Stomach smooth muscle (tissue), 2 donors: Measurements from ENCODE around the gene CYP46A1.

Experiments used
- H3K27ac ChIP-seq: one replicate; pipeline ENCODE4 v1.7.0; 2013; ENCODE audit warnings: mild to moderate bottlenecking, low read length, inconsistent platforms
- H3K27me3 ChIP-seq, 2 donors: one replicate each; pipeline ENCODE4 v1.7.0; 2013; ENCODE audit warnings: low read length in 2 of 2; ENCODE audit not compliant: insufficient read depth in 2 of 2, control insufficient read depth in 1 of 2
- H3K36me3 ChIP-seq, 2 donors: one replicate each; pipeline ENCODE4 v1.7.0; 2013; ENCODE audit warnings: low read length in 2 of 2; ENCODE audit not compliant: control insufficient read depth in 2 of 2, insufficient read depth in 2 of 2
- H3K4me1 ChIP-seq: one replicate; pipeline ENCODE4 v1.7.0; 2013; ENCODE audit warnings: low read length; ENCODE audit not compliant: control insufficient read depth, insufficient read depth
- H3K4me3 ChIP-seq, 2 donors: one replicate each; pipeline ENCODE4 v1.7.0; 2013; ENCODE audit warnings: low read length in 2 of 2
- H3K9ac ChIP-seq, 2 donors: one replicate each; pipeline ENCODE4 v1.7.0; 2013; ENCODE audit warnings: low read length in 2 of 2, mild to moderate bottlenecking in 1 of 2
- H3K9me3 ChIP-seq, 2 donors: one replicate each; pipeline ENCODE4 v1.7.0; 2013; ENCODE audit warnings: low read length in 2 of 2; ENCODE audit not compliant: control insufficient read depth in 2 of 2
- donor health status: healthy.
- donor health status: Pancreatic carcinoma.

Gene CYP46A1

DNA sequence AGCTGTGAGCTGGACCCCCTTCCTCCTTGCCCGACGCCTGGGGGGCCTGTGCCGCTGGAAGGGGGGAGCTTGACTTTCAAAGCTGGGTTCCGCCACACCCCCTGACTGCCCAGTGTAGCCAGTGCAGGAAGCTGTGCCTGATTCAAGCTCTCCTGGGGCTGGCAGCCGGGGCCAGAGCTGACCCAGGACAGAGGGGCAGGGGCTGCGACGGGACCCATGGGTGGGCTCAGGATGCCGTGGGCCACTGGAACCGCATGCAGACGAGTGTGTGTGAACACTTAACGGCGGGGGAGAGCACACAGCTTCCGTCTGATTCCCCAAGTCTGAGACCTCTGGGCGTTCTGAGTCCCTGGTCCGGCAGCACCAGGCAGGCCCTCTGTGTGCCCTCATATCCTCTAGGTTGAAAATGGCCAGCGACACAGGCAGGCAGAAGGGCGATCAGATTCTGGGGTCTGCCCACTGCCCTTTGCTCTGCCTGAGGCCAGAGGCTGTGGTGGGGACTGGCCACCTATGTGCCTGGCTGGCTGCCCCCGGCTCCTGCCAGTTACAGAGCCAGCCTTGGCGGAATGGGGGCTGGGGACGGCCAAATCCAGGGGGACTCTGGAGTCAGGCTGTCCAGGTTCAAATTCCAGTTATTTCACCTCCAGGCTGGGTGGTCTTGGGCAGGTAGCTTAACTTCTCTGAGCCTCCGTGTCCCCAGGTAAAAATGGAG lies 54.0 kb downstream of the CYP46A1 start:
- Histone ChIP-seq H3K4me3 (peak overlapping the region; percentile 83 to 85), H3K36me3 (peaks cover 0 to 3% of the 10 kb centered on the region in 2 donors), H3K27ac (peak overlapping the region; percentile 80), H3K27me3 (no peaks in the 10 kb centered on the region), H3K9me3 (no peaks in the 10 kb centered on the region), H3K4me1 (peaks cover 82% of the 10 kb centered on the region), H3K9ac (peak overlapping the region; percentile 51 to 72)

DNA sequence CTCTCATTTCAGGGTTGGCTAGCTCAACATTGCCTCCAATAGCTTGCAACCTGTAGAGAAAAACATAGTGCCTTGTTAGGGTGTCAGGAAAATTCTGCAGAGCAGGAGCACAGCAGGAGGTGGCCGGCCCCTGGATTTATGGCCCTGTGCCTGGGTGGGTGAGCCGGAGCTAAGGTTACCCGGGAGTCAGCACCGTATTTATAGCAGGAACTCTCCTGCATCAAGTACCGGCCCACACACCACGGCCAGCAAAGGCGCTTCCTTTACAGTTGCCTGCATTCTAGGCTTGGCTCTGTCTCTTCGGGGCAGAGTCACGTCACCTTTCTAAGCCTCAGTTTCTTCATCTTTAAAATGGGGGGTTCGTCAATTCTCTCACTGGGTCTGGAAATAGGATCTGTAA lies 56.3 kb downstream of the CYP46A1 start:
- peaks cover 0 to 3% of the 10 kb centered on the region in 2 donors for H3K36me3 ChIP-seq
- H3K27ac ChIP-seq = peak overlapping the region; percentile 80
- no peaks in the 10 kb centered on the region for H3K9me3 ChIP-seq
- peak overlapping the region in 1 of 2 donors; percentile 85 for H3K4me3 ChIP-seq
- peak overlapping the region in 1 of 2 donors; percentile 13 for H3K9ac ChIP-seq
- peaks cover 81% of the 10 kb centered on the region for H3K4me1 ChIP-seq
- no peaks in the 10 kb centered on the region for H3K27me3 ChIP-seq

DNA sequence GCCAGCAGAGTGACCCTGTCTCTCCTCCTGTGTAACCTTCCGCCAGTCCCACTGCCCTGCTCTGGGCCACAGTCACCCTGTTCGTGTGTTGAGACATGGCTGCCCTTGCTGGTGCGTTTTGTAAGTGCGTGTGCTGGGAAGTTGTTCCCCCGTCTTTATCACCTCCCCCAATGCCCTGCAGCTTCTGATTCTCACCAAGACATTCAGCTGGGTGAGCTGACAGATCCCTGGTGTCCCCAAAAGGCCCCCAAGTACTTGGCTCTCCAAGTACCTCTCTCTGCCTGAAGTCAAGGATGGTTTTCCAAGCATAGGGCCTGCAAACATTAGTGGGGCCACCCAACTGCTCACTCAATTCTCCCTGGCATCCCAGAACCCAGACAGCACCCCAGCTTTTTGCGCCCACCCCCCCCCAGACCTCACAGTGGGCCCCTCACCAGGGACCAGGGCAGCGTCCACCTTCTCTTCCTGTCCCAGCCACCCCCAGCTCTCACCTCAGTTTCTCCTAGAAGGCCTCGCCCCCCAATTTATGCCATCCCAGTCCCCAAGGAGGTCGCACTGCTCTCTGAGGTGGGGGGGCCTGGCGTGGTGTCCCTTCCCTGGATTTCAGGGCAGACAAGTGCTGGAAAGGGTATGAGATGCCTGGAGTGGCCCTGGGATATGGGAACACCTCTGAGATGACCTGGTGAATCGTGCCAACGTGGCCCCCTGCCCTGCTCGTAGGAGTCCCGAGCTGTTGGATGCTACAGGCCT lies 57.3 kb downstream of the CYP46A1 start:
- Histone ChIP-seq H3K36me3 (peaks cover 0 to 3% of the 10 kb centered on the region in 2 donors), H3K4me3 (peak overlapping the region in 1 of 2 donors; percentile 85), H3K27ac (peak overlapping the region; percentile 80), H3K4me1 (peaks cover 90% of the 10 kb centered on the region), H3K9ac (no peak overlapping the region), H3K27me3 (no peaks in the 10 kb centered on the region), H3K9me3 (no peaks in the 10 kb centered on the region)

DNA sequence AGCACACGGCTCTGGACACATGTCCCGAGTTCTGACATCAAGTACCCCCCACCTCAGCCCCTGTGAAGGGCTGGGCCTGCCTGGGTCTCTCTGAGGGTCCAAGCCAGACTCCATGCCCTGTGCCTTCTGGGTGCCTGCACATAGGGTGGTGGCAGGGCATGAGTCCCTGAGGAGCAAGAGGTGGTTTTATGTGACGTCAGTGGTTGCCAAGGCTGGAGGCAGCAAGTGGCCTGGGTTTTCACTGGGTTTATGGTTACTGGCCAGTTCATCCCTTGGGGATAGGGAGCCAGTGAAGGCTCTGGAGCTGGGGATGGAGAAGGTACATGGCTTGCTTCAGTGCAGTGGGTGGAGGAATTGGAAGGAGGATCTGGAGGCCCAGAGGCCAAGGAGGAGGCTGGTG lies 58.0 kb downstream of the CYP46A1 start:
- Histone ChIP-seq H3K27ac (peak overlapping the region; percentile 80), H3K36me3 (peaks cover 0 to 3% of the 10 kb centered on the region in 2 donors), H3K9ac (peak overlapping the region in 1 of 2 donors; percentile 21), H3K27me3 (no peaks in the 10 kb centered on the region), H3K9me3 (no peaks in the 10 kb centered on the region), H3K4me3 (no peak overlapping the region), H3K4me1 (peaks cover 90% of the 10 kb centered on the region)

DNA sequence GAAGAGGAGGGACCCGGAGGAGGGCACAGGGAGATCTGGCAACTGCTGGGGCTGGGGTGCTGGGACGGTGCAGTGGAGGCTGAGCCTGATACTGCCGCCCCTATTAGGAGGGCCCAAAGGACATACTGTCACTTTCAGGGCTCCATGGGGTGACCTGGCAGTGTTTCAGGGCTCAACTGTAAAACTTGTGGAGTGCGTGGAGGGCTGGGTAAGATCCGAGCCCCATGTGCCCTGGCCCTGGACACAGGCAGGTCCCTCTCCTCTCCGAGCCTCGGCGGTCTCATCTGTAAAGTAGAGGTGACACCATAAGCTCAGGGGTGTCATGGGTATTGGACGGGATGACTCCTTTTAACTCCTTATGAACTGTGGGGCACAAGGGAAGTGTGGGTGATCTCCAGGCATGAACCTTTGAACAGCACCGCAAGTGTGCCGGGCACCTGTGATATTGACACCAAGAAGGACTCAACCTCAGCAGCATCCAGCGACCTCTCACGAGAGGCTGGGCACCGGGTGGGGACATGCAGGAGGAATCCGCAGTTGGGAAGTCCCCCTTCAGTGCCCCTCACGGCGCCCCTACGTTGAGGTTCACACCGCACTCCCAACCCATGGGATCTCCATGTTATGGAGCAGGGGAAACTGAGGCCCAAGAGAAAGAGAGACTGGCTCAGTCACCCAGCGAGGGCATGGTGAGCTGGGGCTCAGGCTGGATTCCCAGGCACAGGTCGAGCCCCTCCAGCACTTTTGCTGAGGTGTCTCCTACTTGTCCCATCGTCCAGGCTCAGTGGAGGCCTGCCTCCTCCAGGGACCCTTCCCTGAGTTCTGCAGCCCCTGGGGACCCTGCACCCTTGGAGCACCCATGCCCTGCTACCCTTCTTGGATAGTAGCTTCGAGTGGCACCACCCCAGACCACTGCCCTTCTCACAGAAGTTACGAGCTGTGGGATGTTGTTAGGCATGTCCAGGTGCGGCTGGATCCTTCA lies 58.7 kb downstream of the CYP46A1 start:
- H3K9me3 ChIP-seq = no peaks in the 10 kb centered on the region
- peaks cover 90% of the 10 kb centered on the region for H3K4me1 ChIP-seq
- peak overlapping the region in 1 of 2 donors; percentile 21 for H3K9ac ChIP-seq
- peaks cover 0 to 3% of the 10 kb centered on the region in 2 donors for H3K36me3 ChIP-seq
- no peak overlapping the region for H3K4me3 ChIP-seq
- H3K27me3 ChIP-seq = no peaks in the 10 kb centered on the region
- H3K27ac ChIP-seq = peak overlapping the region; percentile 80

DNA sequence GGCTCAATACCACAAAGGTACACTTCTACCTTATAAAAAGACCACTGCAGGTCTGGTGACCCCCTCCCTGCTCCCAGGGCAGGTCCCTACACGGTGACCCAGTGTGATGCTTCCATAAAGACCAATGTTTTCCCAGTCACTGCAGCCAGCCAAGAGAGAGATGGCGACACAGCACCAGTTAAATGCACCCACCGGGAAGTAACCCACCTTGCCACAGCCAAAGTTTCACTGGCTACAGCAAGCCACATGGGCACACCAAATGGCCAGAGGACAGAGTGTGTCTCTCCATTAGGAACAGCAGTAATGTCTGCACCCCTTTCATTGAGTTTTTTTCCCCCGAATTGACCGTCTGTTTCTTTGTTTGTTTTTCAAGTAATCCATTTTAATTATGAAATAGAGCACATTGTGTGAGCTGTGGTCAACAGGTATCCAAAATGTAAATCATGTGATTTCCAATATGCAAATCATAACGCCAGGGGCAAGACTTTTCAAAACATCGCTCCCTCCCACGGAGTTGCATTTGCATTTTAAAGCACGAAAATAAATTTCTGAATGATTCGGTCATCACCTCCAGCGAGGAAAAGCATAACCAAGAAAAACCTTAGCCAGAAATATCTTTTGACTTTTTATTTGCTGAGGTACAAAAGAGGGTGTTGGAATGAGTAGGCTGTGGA lies 60.2 kb downstream of the CYP46A1 start:
- H3K36me3 ChIP-seq = peaks cover 0 to 3% of the 10 kb centered on the region in 2 donors
- H3K27me3 ChIP-seq = no peaks in the 10 kb centered on the region
- no peak overlapping the region for H3K4me3 ChIP-seq
- peak overlapping the region in 1 of 2 donors; percentile 13 for H3K9ac ChIP-seq
- H3K4me1 ChIP-seq = peaks cover 90% of the 10 kb centered on the region
- H3K27ac ChIP-seq = peak overlapping the region; percentile 91
- H3K9me3 ChIP-seq = no peaks in the 10 kb centered on the region

DNA sequence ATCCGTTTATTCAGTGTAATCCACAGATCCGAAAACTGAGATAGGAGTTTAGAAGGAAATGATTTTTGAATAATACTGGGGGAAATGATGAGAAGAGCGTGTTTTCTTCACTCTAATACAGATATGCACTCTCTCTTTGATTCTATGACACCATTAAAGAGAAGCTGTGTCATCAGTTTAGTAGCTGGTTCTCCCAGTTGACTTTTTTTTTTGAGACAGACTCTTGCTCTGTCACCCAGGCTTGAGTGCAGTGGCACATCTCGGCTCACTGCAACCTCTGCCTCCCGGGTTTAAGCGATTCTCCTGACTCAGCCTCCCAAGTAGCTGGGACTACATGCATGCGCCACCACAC lies 60.8 kb downstream of the CYP46A1 start:
- peak overlapping the region; percentile 91 for H3K27ac ChIP-seq
- H3K36me3 ChIP-seq = peaks cover 0 to 3% of the 10 kb centered on the region in 2 donors
- no peaks in the 10 kb centered on the region for H3K9me3 ChIP-seq
- H3K4me1 ChIP-seq = peaks cover 90% of the 10 kb centered on the region
- H3K9ac ChIP-seq = no peak overlapping the region
- no peak overlapping the region for H3K4me3 ChIP-seq
- H3K27me3 ChIP-seq = no peaks in the 10 kb centered on the region

DNA sequence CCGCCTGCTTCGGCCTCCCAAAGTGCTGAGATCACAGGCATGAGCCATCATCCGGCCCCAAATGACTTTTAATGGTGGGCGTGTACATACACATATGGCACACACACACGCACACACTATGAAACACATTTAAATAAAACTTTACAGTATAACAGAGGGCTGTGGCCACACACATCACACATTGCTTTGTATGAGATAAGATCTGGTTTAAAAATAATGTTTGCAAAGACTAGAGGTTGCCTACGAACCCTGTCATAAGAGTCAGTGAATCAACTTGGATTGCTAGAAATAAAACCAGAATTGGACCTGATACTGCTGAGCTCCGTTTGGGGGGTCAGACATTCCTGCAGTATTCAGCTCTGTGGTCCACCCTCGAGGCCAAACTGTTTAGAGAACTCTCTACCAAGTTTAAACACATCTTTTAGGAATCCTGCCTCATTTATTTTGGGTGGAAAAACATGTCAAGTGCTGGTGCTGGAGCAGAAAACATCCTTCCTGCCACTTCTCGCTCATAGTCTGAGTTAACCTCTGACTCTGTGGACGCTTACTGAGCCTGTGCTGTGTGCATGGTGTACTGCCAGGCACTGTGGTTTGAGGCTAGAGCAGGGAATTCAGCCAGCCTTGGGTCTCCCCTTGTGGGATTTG lies 61.3 kb downstream of the CYP46A1 start:
- H3K4me3 ChIP-seq = peak overlapping the region; percentile 27 to 58
- peak overlapping the region; percentile 39 to 47 for H3K9ac ChIP-seq
- H3K27ac ChIP-seq = peak overlapping the region; percentile 91
- no peaks in the 10 kb centered on the region for H3K27me3 ChIP-seq
- no peaks in the 10 kb centered on the region for H3K9me3 ChIP-seq
- peaks cover 0 to 3% of the 10 kb centered on the region in 2 donors for H3K36me3 ChIP-seq
- H3K4me1 ChIP-seq = peaks cover 90% of the 10 kb centered on the region

DNA sequence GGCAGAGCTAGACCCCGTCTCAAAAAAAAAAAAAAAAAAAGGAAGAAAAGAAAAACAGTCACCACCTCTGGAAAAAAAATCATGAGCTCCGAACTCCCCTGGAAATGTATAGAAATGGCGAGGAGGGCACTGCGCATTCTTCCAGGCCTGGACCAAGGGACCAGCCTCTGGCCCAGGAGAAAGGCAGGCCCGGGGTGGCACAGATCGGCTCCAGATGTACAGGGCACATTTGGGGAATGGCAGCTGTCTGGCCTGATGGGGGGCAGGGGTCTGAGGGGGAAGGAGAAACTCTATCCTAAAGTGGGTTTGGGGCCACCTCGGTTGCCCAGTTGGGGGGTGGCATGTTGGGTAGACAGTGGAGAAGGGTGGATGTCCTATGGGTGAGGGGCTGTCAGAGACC lies 63.1 kb downstream of the CYP46A1 start:
- no peaks in the 10 kb centered on the region for H3K36me3 ChIP-seq
- H3K9me3 ChIP-seq = no peaks in the 10 kb centered on the region
- no peaks in the 10 kb centered on the region for H3K27me3 ChIP-seq
- H3K27ac ChIP-seq = peak overlapping the region; percentile 91
- H3K9ac ChIP-seq = no peak overlapping the region
- H3K4me3 ChIP-seq = peak overlapping the region in 1 of 2 donors; percentile 58
- peaks cover 90% of the 10 kb centered on the region for H3K4me1 ChIP-seq
